Measurements from ENCODE around the gene OXNAD1.

GRCh38 chr3:16323737-16324136 is 58.7 kb downstream of the OXNAD1 start:
- TF ChIP-seq, protein P1, sequence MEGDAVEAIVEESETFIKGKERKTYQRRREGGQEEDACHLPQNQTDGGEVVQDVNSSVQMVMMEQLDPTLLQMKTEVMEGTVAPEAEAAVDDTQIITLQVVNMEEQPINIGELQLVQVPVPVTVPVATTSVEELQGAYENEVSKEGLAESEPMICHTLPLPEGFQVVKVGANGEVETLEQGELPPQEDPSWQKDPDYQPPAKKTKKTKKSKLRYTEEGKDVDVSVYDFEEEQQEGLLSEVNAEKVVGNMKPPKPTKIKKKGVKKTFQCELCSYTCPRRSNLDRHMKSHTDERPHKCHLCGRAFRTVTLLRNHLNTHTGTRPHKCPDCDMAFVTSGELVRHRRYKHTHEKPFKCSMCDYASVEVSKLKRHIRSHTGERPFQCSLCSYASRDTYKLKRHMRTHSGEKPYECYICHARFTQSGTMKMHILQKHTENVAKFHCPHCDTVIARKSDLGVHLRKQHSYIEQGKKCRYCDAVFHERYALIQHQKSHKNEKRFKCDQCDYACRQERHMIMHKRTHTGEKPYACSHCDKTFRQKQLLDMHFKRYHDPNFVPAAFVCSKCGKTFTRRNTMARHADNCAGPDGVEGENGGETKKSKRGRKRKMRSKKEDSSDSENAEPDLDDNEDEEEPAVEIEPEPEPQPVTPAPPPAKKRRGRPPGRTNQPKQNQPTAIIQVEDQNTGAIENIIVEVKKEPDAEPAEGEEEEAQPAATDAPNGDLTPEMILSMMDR (conservative IDR thresholded peaks at IDR 0.05; ENCODE audit: low read length) = no peak
- no peak for TF ChIP-seq EZH2phosphoT487 (IDR thresholded peaks at IDR 0.05; ENCODE audit: borderline replicate concordance, low read depth, low read length)

Data from OCI-LY7 (cell line).